SH-SY5Y (cell line): ENCODE results near the gene RNF141.

ENCODE experiments used
- GATA2 ChIP-seq: IDR thresholded peaks from 2 replicates; pipeline ENCODE4 v1.6.1; 2011; ENCODE audit warnings: mild to moderate bottlenecking, low read depth, low read length
- GATA3 ChIP-seq: IDR thresholded peaks from 2 replicates; pipeline ENCODE4 v1.6.1; 2011; ENCODE audit warnings: low read depth, mild to moderate bottlenecking, low read length, moderate library complexity

The RNF141 gene

DNA sequence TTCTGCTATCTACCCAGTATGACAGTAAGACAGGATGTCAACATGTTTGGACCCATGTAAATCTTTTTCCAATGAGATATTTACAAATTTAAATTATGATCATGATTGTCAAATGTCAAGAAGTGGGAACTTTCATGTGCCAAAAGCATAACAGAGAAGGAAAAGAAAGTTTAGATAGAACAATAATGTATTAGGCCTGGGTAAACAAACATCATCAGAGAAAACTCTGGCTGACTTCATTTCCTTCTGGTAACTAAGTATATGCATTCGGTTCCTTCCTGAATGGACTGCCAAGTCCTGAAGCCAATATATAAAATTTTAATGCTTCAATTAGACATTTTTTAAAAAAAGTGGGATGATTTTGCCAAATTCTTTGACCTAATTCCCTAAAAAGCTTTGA lies 16.5 kb downstream of the RNF141 start:
- TF ChIP-seq GATA3 (no peak), GATA2 (no peak)

- TF ChIP-seq GATA2 (no peak), GATA3 (no peak)
These were observed 18.1 kb downstream of the RNF141 start for GRCh38 chr11:10522921-10523320.

GRCh38 chr11:10522276-10522675 lies 18.7 kb downstream of the RNF141 start:
- TF ChIP-seq GATA2 (no peak), GATA3 (no peak)

DNA sequence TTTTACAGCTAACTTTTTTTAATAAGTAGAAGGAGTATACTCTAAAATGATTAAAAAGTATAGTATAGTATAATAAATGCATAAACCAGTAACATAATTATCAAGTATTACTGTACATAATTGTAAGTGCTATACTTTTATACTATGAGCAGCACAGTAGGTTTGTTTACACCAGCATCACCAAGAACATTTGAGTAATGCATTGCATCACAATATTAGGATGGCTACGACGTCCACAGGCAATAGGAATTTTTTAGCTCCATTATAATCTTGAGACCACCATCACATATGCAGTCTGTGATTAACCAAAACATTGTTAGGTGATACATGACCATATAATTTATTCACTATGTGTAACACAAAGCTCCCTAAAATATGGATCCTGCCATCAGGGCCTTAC lies 20.4 kb downstream of the RNF141 start:
- TF ChIP-seq GATA3 (no peak), GATA2 (no peak)

GRCh38 chr11:10519630-10520029 lies 21.4 kb downstream of the RNF141 start:
- TF ChIP-seq GATA2 (no peak), GATA3 (no peak)

DNA sequence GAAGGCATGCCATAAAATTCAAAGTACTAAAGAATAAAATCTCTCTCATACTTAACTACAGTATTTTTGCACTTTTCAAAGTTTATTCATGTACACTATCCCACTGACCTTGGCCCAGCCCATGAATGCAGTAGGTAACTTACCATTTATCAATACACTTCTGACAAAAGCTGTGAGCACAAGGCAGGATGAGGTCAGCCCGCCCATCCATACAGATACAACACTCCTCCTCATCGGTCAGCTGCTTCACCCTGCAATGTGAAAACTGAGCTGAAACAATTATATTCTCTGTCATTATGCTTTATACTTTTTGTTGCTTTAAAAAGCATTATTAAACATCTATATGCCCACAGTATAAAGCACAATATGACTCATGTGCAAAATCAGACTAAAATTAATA lies 22.1 kb downstream of the RNF141 start:
- no peak for TF ChIP-seq GATA2
- TF ChIP-seq GATA3: no peak

DNA sequence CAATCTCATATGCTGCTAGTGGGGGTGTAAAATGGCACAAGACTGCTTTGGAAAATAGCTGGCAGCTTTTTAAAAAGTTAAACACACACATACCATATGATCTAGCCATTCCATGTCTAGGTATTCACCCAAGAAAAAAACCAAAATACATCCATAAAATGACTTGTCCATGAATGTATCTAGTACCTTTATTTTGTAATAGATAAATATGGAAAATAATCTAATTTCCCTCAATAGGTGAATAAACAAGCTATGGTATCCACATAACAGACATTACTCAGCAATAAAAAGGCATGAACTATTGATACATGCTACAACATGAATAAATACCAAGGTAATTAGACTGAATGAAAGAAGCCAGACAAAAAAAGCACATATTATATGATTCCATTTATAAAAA lies 22.9 kb downstream of the RNF141 start:
- no peak for TF ChIP-seq GATA2

- TF ChIP-seq GATA3 (no peak), GATA2 (no peak)
These were observed 25.6 kb downstream of the RNF141 start for GRCh38 chr11:10515418-10515817.

DNA sequence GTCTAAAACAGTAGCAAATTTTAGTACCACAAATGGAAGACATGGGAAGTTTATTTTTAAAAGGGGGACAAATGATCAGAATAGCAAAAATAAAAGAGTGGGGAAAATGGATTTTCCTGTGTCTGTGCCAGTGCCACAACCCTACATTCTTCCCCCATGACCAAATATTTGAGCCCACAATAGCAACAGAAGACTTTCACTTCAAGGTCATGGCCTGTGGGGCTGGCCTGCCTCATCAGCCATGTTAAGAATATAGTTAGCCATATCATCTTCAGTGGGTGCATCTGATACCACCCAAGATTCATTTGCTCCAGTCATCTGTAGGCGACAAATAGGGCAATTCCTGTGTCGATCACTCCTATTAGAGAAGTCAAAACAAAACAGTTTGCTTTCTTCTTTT lies 26.3 kb downstream of the RNF141 start:
- TF ChIP-seq GATA2 (no peak), GATA3 (no peak)

DNA sequence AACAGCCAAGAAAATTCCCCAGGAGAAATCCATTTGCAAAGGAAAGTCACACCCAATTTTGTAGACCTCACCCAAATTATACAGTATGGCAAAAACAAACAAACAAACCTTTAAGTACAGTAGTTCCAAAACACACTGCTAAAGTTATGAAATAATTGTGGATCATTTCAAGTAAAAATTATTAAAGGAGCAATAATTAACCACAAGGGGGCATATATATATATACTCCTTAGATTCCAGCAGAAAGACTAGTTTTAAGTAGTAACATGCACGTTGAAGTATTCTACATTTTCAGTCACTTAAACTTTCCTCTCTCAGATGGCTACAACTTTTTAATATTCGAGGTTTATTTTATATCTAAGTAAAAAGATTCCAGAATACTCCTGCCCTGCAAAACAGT lies 26.8 kb downstream of the RNF141 start:
- no peak for TF ChIP-seq GATA2
- no peak for TF ChIP-seq GATA3

- TF ChIP-seq GATA2: no peak
- TF ChIP-seq GATA3: no peak
These were observed 29.8 kb downstream of the RNF141 start for GRCh38 chr11:10511181-10511621.

DNA sequence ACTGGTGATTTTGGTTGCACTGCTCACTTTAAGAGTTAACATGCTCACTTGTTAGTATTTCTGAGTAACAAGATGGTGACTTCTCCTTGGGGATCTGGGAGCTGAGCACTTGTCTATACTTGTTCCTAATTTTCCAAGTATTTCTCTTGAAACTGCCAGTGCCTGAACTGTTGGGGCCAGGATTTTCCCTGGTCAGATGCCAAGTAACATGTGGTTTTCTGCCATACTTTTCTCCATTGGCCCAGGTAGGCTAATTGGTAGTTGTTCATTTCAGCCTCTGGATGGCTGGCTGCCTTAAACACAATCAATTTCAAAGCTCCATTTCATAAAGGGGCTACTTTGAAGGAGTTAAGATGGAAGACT lies 35.0 kb downstream of the RNF141 start:
- no peak for TF ChIP-seq GATA2
- no peak for TF ChIP-seq GATA3

DNA sequence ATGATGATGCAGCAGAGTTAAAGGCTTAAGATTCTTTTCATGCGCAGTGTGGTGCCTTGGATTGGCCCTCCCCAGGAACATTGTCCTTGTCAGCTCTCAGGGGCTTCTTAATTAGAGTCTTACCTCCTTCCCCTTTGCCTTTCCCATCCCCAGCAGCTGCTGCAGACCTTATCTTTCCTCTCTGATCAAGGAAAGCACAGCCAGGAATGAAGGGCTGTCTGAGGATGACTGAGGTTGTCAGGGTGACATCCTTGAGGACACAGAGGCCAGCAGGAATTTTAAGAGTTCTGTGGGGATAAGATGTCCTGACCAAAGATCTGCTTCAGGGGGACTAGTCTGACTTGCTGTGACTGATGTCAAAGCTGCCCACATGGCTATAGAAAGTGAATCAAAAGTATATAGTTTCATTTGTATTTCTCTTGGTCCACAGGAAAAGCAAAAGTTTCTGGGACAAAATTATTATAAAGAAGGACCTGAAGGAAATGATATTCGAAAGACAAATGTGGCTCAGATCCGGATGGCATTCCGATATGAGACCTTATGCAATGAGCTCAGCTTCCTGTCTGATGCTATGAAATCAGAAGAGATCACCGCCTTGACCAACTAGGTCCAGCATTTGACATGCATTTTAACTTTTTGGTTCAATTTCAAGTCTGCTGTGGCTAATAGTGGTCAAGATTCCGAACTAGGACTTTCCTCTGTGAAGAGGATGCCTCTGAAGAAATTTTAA lies 35.5 kb downstream of the RNF141 start:
- no peak for TF ChIP-seq GATA2
- no peak for TF ChIP-seq GATA3

GRCh38 chr11:10504490-10504889 lies 36.5 kb downstream of the RNF141 start:
- TF ChIP-seq GATA2 (no peak), GATA3 (no peak)

DNA sequence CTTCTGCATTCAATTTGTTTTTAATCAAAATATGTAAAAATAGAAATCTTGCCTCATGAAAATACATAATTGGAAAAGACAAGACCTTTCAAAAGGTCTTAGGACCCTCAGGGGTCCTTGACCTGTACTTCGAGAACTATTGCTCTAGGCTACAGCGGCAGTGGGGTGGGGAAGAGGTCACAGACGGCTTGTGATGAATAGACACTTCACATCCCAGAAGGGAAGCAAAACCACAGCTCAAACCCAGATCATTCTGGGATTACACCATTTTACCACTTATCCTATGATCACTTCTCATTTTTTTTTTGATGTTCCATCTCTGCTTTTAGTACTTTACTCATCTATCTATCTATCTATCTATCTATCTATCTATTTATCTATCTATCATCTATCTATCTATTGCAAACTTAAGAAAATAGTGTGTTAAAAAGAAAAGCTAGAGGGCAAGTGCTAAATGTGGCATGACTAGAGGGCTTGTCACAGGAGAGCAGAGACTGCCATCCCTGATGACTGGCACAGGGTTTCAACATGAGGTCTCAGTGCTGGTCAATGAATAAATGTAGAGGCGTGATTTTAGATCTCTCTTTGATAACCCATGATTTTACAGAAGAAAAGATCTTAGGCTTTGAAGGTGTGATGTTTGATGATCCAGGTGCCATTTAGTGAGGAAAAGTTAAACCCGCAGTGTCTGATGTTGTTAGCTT lies 37.1 kb downstream of the RNF141 start:
- no peak for TF ChIP-seq GATA3
- TF ChIP-seq GATA2: no peak

GRCh38 chr11:10503221-10503620 lies 37.8 kb downstream of the RNF141 start:
- TF ChIP-seq GATA2 (no peak), GATA3 (no peak)
